ENCODE results near the gene FILIP1L.
A peak's percentile ranks its signal among the peaks of the same experiment; 100 is the strongest.

The FILIP1L gene

GRCh38 chr3:99825004-99825640 lies 289.2 kb downstream of the FILIP1L start:
- no peak for DNase-seq

GRCh38 chr3:99823723-99824711 lies 290.3 kb downstream of the FILIP1L start:
- DNase-seq: no peak

GRCh38 chr3:99818818-99819217 lies 295.5 kb downstream of the FILIP1L start:
- no peak for DNase-seq

GRCh38 chr3:99817437-99818240 lies 296.7 kb downstream of the FILIP1L start, which contains the start of gene CMSS1:
Gene CMSS1 (plus strand): TSS chr3:99817862.
- DNase-seq: peak; percentile 71

GRCh38 chr3:99817047-99817436 lies 297.3 kb downstream of the FILIP1L start:
- DNase-seq: no peak

GRCh38 chr3:99810403-99810802 lies 303.9 kb downstream of the FILIP1L start:
- no peak for DNase-seq

GRCh38 chr3:99809565-99809964 lies 304.7 kb downstream of the FILIP1L start:
- DNase-seq: no peak

GRCh38 chr3:99808163-99808794 lies 306.0 kb downstream of the FILIP1L start:
- DNase-seq: no peak

- no peak for DNase-seq
Measured at GRCh38 chr3:99805160-99805559, 309.1 kb downstream of the FILIP1L start.

GRCh38 chr3:99803297-99803696 lies 311.0 kb downstream of the FILIP1L start:
- DNase-seq: no peak

- DNase-seq: no peak
Measured at GRCh38 chr3:99799422-99799821, 314.9 kb downstream of the FILIP1L start.

GRCh38 chr3:99795573-99795972 lies 318.7 kb downstream of the FILIP1L start:
- DNase-seq: no peak

- DNase-seq: no peak
Measured at GRCh38 chr3:99794485-99794884, 319.8 kb downstream of the FILIP1L start.

- DNase-seq: peak; percentile 16
Measured at GRCh38 chr3:99789011-99789721, 325.1 kb downstream of the FILIP1L start.

All from NCI-H2081 treated with DMSO at 0.1 percent for 48 hours (cell line).